ENCODE measurements around the gene TSPEAR. TPM values are rescaled to one million over a fixed set of nuclear protein-coding genes. Genes with fewer than 3 reads are reported as not detected.

The TSPEAR gene
- total and polyA plus RNA-seq, 9 of the 15 experiments (the other 6 are each of a cell fraction or from before 2014, with no cell fraction given) = not detected

GRCh38 chr21:44751799-44752636 lies 40.6 kb upstream of the TSPEAR start:
- no peak overlapping the region for H3K27ac ChIP-seq (ENCODE audit: extremely low read depth, low read depth, low read length)
- WGBS (ENCODE audit: insufficient coverage, low coverage, missing lambda C conversion rate) = 18% methylated on average over 28 of the region's 34 CpGs
- no peak overlapping the region for H3K4me2 ChIP-seq (ENCODE audit: insufficient read depth, low read length)
- CTCF ChIA-PET (ENCODE audit: low intra/inter-chr PET ratio) = no interaction called here
- no peak overlapping the region for H3K9ac ChIP-seq (ENCODE audit: insufficient read depth in 1 of 2, low read depth in 2 of 2, low read length in 2 of 2)
- no peaks in the 10 kb centered on the region for H3K9me1 ChIP-seq (ENCODE audit: control insufficient read depth, insufficient read depth, low read length)
- TF ChIP-seq ARID4B (CRISPR knock-in tag; IDR thresholded peaks at IDR 0.05) (no peak), ZNF232 (CRISPR knock-in tag; IDR thresholded peaks at IDR 0.05) (no peak), KDM2B (CRISPR knock-in tag; IDR thresholded peaks at IDR 0.05) (no peak), DIDO1 (tag; IDR thresholded peaks at IDR 0.05; ENCODE audit: low read depth) (no peak), CREB3 (tag; conservative IDR thresholded peaks at IDR 0.05; ENCODE audit: low read depth) (no peak), NR2F6 (CRISPR knock-in tag; IDR thresholded peaks at IDR 0.05) (no peak)
- TF ChIP-seq, protein P1, sequence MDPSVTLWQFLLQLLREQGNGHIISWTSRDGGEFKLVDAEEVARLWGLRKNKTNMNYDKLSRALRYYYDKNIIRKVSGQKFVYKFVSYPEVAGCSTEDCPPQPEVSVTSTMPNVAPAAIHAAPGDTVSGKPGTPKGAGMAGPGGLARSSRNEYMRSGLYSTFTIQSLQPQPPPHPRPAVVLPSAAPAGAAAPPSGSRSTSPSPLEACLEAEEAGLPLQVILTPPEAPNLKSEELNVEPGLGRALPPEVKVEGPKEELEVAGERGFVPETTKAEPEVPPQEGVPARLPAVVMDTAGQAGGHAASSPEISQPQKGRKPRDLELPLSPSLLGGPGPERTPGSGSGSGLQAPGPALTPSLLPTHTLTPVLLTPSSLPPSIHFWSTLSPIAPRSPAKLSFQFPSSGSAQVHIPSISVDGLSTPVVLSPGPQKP (CRISPR knock-in tag; IDR thresholded peaks at IDR 0.05) = no peak
- POLR2A ChIA-PET = interaction anchor here (0.5 kb wide), 1 partner anchor 823 kb away, joined by 3 read pairs; no protein-coding TSS in a partner anchor
- H3K27me3 ChIP-seq (ENCODE audit: control insufficient read depth in 2 of 2, insufficient read depth in 2 of 2, low read length in 2 of 2) = peaks cover 57 to 82% of the 10 kb centered on the region in 2 experiments
- H2AFZ ChIP-seq (ENCODE audit: low read depth, low read length) = no peak overlapping the region
- 0 out of 2 replicates have a peak, but pooled peaks cover 3% of the 10 kb centered on the region for H4K20me1 ChIP-seq (replicated peaks; ENCODE audit: control insufficient read depth, insufficient read depth, low read length)
- no peaks in the 10 kb centered on the region for H3K79me2 ChIP-seq (ENCODE audit: control insufficient read depth, insufficient read depth, low read length)
- H3K4me3 ChIP-seq = no peak overlapping the region
- no peaks in the 10 kb centered on the region for H3K36me3 ChIP-seq (ENCODE audit: control insufficient read depth, insufficient read depth, low read length)
- intact Hi-C loops (cut with micrococcal nuclease) (no loop called here), in situ Hi-C loops (cut with MboI) (no loop called here)
- BruUV-seq (replicated peaks) = no TSS peak
- DNase-seq (ENCODE audit: extremely low read depth in 1 of 4, low spot score in 3 of 4) (no peak), FAIRE-seq (no peak), ATAC-seq (no peak)
- no peaks in the 10 kb centered on the region; the same call in 1 of the 2 replicates for H3K9me3 ChIP-seq (replicated peaks; ENCODE audit: control insufficient read depth, insufficient read depth, low read depth, low read length)
- peaks cover 0 to 42% of the 10 kb centered on the region in 2 experiments; a peak in 2 of 5 replicates for H3K4me1 ChIP-seq (replicated peaks in 1 of 2; ENCODE audit: control insufficient read depth in 2 of 2, insufficient read depth in 2 of 2, low read length in 2 of 2)
